H1 (cell line): ENCODE results near the gene ETDB.
"Not testable (repeated sequence)": the region's sequence is repeated elsewhere in the genome, so short reads cannot be mapped to it uniquely, and the experiment has no call there.

Source experiments
- ATF3 ChIP-seq: IDR thresholded peaks from 2 replicates; pipeline ENCODE4 v1.6.1; 2011; ENCODE audit warnings: low read depth, mild to moderate bottlenecking, low read length; ENCODE audit not compliant: insufficient read depth
- CTCF ChIP-seq, 3 experiments: IDR thresholded peaks; 1 replicate in 2 of 3; 2 replicates in 1 of 3; pipeline versions ENCODE4 v1.5.1 to v1.6.1; 2011; ENCODE audit warnings: low read length in 3 of 3, mild to moderate bottlenecking in 3 of 3, inconsistent platforms in 2 of 3, low read depth in 1 of 3, moderate library complexity in 1 of 3; ENCODE audit not compliant: insufficient read depth in 1 of 3; ENCODE audit errors: control extremely low read depth in 1 of 3
- EZH2 ChIP-seq: fragments of 200-600 bp; sonication (generic); IDR thresholded peaks from 2 replicates; pipeline ENCODE4 v1.7.1; 2012; ENCODE audit warnings: low read depth, mild to moderate bottlenecking, moderate library complexity, low read length, inconsistent platforms; ENCODE audit not compliant: severe bottlenecking
- POLR2A ChIP-seq, 2 experiments: IDR thresholded peaks; 1 replicate in 1 of 2; 2 replicates in 1 of 2; pipeline ENCODE4 v1.6.1; 2011; ENCODE audit warnings: low read depth in 2 of 2, low read length in 2 of 2, mild to moderate bottlenecking in 2 of 2; ENCODE audit errors: control extremely low read depth in 1 of 2
- SRF ChIP-seq: IDR thresholded peaks from 2 replicates; pipeline ENCODE4 v1.6.1; 2011; ENCODE audit warnings: mild to moderate bottlenecking, low read depth, low read length, moderate library complexity
- TAF1 ChIP-seq: IDR thresholded peaks from 2 replicates; pipeline ENCODE4 v1.6.1; 2011; ENCODE audit warnings: mild to moderate bottlenecking, low read depth, low read length

GRCh38 chrX:135126145-135126544 is 5.8 kb upstream of the ETDB start:
- not testable (repeated sequence) for TF ChIP-seq CTCF (IDR thresholded peaks at IDR 0.05; ENCODE audit: control extremely low read depth in 1 of 3, insufficient read depth in 1 of 3, low read depth in 1 of 3, low read length in 3 of 3); EZH2; TAF1; ATF3; SRF; POLR2A (IDR thresholded peaks at IDR 0.05; ENCODE audit: control extremely low read depth in 1 of 2, low read depth in 2 of 2, low read length in 2 of 2)
